ENCODE data around the gene ATP9A. TPM values are rescaled to one million over a fixed set of nuclear protein-coding genes. Genes with fewer than 3 reads are reported as not detected.

Gene ATP9A
- total RNA-seq, 1 experiment from 2014 or later: 12.1 TPM

DNA sequence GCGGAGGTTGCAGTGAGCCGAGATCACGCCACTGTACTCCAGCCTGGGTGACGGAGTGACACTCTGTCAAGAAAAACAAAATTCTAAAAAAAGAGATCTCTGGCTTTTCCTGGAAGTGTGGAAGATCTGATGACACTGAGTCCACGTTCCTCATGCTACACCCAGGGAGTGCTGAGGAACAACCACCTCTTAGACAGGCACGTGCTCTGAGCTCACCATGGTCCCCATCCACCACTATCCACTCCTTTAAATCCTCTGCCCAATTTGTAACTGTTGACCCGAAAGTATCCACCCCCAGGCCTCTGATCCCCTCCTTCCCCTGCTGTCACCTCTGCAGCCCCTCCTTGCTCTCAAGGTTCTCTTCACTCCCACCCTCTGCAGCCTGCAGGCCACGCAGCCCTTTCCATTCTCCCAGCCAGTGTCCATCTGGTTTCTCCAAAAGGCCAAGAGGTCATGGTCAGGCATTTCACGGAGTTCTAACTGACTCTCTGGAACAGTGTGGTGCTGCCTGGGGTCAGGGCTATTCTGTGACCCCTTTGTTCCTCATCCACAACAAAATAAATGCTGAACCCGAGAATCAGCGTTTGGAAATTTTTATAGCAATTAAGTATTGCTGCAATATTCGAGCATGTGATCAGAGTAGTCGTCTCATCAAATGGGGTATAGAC is 88.8 kb downstream of the ATP9A start:
- Histone ChIP-seq H3K4ac (ENCODE audit: low read depth, low read length) (no peak overlapping the region), H2AK5ac (ENCODE audit: insufficient read length, low read length) (no peak overlapping the region), H2AFZ (ENCODE audit: low read length) (no peak overlapping the region), H3K79me2 (ENCODE audit: insufficient read depth, low read length) (no peaks in the 10 kb centered on the region), H2BK15ac (ENCODE audit: low read depth, low read length) (no peak overlapping the region), H2BK12ac (ENCODE audit: insufficient read length, low read depth, low read length) (no peak overlapping the region), H3K4me1 (ENCODE audit: insufficient read depth, low read length) (no peaks in the 10 kb centered on the region), H3K14ac (ENCODE audit: insufficient read depth, low read length) (no peak overlapping the region), H3T11ph (ENCODE audit: low read length) (no peak overlapping the region), H4K8ac (replicated peaks; ENCODE audit: insufficient read length, low read depth, low read length) (no peak overlapping the region), H3K23me2 (ENCODE audit: insufficient read length, low read depth, low read length, poor library complexity, severe bottlenecking) (no peaks in the 10 kb centered on the region), H3K56ac (ENCODE audit: insufficient read length, low read depth, low read length) (no peak overlapping the region), H3K27ac (ENCODE audit: insufficient read length, low read depth, low read length) (no peak overlapping the region), H3K4me2 (ENCODE audit: insufficient read depth, insufficient read length, low read length) (no peak overlapping the region), H2BK5ac (ENCODE audit: insufficient read length, low read length) (no peak overlapping the region), H4K20me1 (ENCODE audit: control insufficient read depth, insufficient read depth, insufficient read length) (no peaks in the 10 kb centered on the region), H3K18ac (ENCODE audit: insufficient read length, low read depth, low read length) (no peak overlapping the region), H4K91ac (ENCODE audit: insufficient read length, low read depth, low read length) (no peak overlapping the region), H2BK20ac (ENCODE audit: low read depth, low read length, poor library complexity, severe bottlenecking) (no peak overlapping the region), H3K23ac (ENCODE audit: insufficient read length, low read depth, low read length) (no peak overlapping the region), H3K27me3 (ENCODE audit: insufficient read depth, low read length) (no peaks in the 10 kb centered on the region), H2BK120ac (ENCODE audit: low read depth, low read length, poor library complexity, severe bottlenecking) (no peak overlapping the region), H3K9me3 (ENCODE audit: control insufficient read depth, low read depth, low read length) (no peaks in the 10 kb centered on the region), H4K5ac (ENCODE audit: insufficient read length, low read depth, low read length) (no peak overlapping the region), H3K79me1 (ENCODE audit: insufficient read depth, low read depth, low read length, poor library complexity, severe bottlenecking) (no peaks in the 10 kb centered on the region), H3K9ac (ENCODE audit: extremely low read depth, insufficient read length, low read length) (no peak overlapping the region)
- Mint-ChIP-seq H3K27me3 (ENCODE audit: low read depth) (no peaks in the 10 kb centered on the region), H3K4me1 (peaks cover 10 to 19% of the 10 kb centered on the region in 2 experiments), H3K4me3 (no peak overlapping the region), H3K27ac (peak overlapping the region in 2 of 3 experiments; percentile 4 to 57; a peak in 4 of 7 replicates), H3K36me3 (ENCODE audit: insufficient read depth in 1 of 3, low read depth in 3 of 3) (peaks cover 0 to 6% (median 4%) of the 10 kb centered on the region in 3 experiments; a peak in 4 of 7 replicates), H3K9me3 (no peaks in the 10 kb centered on the region)
- DNase-seq: no peak
- no peak for TF ChIP-seq CTCF (conservative IDR thresholded peaks at IDR 0.05)
- WGBS (ENCODE audit: extremely low coverage, insufficient read length, low lambda C conversion rate): no CpG with 5 or more reads among the region's 13 CpGs

Measured in H9 (cell line).